Memory B cell (primary cell): Measurements from ENCODE around the gene CNFN.

Experiments used
- ATAC-seq: fragments of 150-1000 bp; cut with Tn5 transposase; 2 replicates; pipeline ENCODE4 v1.10.0; 2021; ENCODE audit warnings: low read depth, mild to moderate bottlenecking, moderate library complexity
- DNase-seq, 2 donors: peaks; one replicate each; pipeline ENCODE4 v3.0.0; 2022; ENCODE audit warnings: low spot score in 2 of 2
- H3K27ac Mint-ChIP-seq: one replicate; pipeline ENCODE4 v1.8.0; 2022; ENCODE audit warnings: mild to moderate bottlenecking, moderate library complexity, mixed read lengths
- H3K27me3 Mint-ChIP-seq: one replicate; pipeline ENCODE4 v1.8.0; 2022; ENCODE audit warnings: mixed read lengths
- H3K36me3 Mint-ChIP-seq: one replicate; pipeline ENCODE4 v1.8.0; 2022; ENCODE audit warnings: mild to moderate bottlenecking, mixed read lengths
- H3K4me1 Mint-ChIP-seq: one replicate; pipeline ENCODE4 v1.8.0; 2022; ENCODE audit warnings: mixed read lengths
- H3K4me3 Mint-ChIP-seq: one replicate; pipeline ENCODE4 v1.8.0; 2022; ENCODE audit warnings: mild to moderate bottlenecking, moderate library complexity, mixed read lengths
- H3K9me3 Mint-ChIP-seq: one replicate; pipeline ENCODE4 v1.8.0; 2022; ENCODE audit warnings: mixed read lengths

CNFN gene

DNA sequence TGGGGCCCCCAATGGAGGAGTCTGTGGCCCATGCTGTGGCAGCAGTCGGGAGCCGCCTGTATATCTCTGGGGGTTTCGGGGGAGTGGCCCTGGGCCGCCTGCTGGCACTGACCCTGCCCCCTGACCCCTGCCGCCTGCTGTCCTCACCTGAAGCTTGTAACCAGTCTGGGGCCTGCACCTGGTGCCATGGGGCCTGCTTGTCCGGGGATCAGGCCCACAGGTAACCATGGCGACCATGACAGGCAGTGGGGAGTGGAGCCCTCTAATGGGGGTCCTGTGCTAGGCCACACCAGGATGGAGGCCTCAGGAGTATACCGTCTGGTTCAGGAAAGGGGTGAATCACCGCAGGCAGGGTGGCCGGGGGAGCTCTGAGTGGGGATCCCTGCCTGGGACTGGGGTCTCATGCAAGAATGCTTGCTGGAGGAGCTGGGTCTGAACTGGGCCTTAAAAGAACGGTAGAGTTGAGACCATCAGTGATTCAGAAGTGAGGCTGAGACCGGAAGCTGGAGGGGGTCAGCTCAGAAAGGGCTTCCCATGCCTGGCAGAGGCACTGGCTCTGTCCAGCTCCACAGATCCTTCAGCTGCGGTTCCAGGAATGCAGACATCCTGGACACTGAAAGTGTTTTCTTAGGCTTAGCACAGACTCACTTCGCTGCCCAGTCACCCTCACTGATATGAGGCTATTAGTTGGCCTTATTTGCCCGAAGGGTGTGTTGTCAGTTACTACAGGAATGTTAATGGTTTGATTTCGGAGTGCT is 29.1 kb downstream of the CNFN start:
- H3K27me3 Mint-ChIP-seq = no peaks in the 10 kb centered on the region
- no peak overlapping the region for H3K4me3 Mint-ChIP-seq
- DNase-seq (no peak), ATAC-seq (no peak)
- peak overlapping the region; percentile 84 for H3K27ac Mint-ChIP-seq
- H3K36me3 Mint-ChIP-seq = peaks cover 11% of the 10 kb centered on the region
- peaks cover 1% of the 10 kb centered on the region for H3K9me3 Mint-ChIP-seq
- H3K4me1 Mint-ChIP-seq = peaks cover 30% of the 10 kb centered on the region

GRCh38 chr19:42357290-42357689 is 32.8 kb downstream of the CNFN start:
- peaks cover 8% of the 10 kb centered on the region for H3K4me1 Mint-ChIP-seq
- no peak overlapping the region for H3K4me3 Mint-ChIP-seq
- ATAC-seq (no peak), DNase-seq (no peak)
- no peaks in the 10 kb centered on the region for H3K27me3 Mint-ChIP-seq
- no peaks in the 10 kb centered on the region for H3K9me3 Mint-ChIP-seq
- H3K27ac Mint-ChIP-seq = no peak overlapping the region
- peaks cover 14% of the 10 kb centered on the region for H3K36me3 Mint-ChIP-seq

DNA sequence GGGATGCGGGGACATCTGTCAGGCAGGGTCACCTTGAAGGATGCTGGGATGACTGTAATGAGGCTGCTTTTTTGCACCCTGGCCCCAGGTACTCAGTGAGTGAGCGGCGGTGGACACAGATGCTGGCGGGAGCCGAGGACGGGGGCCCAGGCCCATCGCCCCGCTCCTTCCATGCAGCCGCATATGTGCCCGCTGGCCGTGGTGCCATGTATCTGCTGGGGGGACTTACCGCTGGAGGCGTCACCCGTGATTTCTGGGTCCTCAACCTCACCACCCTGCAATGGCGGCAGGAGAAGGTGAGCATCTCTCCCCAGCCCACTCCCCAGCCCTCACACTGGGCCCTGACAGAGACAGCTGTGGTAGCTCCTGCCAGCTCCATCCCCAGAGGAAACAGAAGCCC is 33.4 kb downstream of the CNFN start:
- Mint-ChIP-seq H3K27ac (no peak overlapping the region), H3K36me3 (peaks cover 18% of the 10 kb centered on the region), H3K27me3 (no peaks in the 10 kb centered on the region), H3K4me3 (no peak overlapping the region), H3K9me3 (no peaks in the 10 kb centered on the region), H3K4me1 (peaks cover 11% of the 10 kb centered on the region)
- ATAC-seq = no peak
- DNase-seq = no peak

- Mint-ChIP-seq H3K4me3 (no peak overlapping the region), H3K9me3 (no peaks in the 10 kb centered on the region)
- no peak for DNase-seq
Observed at GRCh38 chr19:42355896-42356295, 34.2 kb downstream of the CNFN start.

DNA sequence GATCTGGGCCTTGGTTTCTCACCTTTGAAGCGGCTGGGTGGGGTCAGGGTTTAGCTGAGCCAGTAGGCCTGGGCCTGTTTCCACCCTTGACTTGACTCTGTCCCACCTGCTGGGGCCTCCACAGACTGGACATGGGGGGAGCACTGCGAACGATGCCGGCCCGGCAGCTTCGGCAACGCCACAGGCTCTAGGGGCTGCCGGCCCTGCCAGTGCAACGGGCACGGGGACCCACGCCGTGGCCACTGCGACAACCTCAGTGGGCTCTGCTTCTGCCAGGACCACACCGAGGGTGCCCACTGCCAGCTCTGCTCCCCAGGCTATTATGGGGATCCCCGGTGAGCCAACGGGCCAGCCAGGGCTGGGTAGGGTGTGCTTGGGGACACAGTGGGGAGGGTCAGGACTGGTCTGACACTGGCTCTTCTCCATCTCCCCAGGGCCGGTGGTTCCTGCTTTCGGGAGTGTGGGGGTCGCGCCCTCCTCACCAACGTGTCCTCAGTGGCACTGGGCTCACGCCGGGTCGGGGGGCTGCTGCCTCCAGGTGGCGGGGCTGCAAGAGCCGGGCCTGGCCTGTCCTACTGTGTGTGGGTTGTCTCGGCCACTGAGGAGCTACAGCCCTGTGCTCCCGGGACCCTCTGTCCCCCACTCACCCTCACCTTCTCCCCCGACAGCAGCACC is 36.6 kb downstream of the CNFN start:
- Mint-ChIP-seq H3K36me3 (peaks cover 15% of the 10 kb centered on the region), H3K4me3 (no peak overlapping the region), H3K27me3 (no peaks in the 10 kb centered on the region), H3K4me1 (peaks cover 12% of the 10 kb centered on the region), H3K27ac (no peak overlapping the region), H3K9me3 (no peaks in the 10 kb centered on the region)
- ATAC-seq = no peak
- DNase-seq = no peak

More at GRCh38 chr19:42355896-42356295, 34.2 kb downstream of the CNFN start:
- no peaks in the 10 kb centered on the region for H3K27me3 Mint-ChIP-seq
- H3K4me1 Mint-ChIP-seq = peaks cover 9% of the 10 kb centered on the region
- ATAC-seq = no peak
- peaks cover 15% of the 10 kb centered on the region for H3K36me3 Mint-ChIP-seq
- H3K27ac Mint-ChIP-seq = no peak overlapping the region

GRCh38 chr19:42352301-42353259 is 37.5 kb downstream of the CNFN start:
- ATAC-seq = peak; percentile 88
- Mint-ChIP-seq H3K27me3 (no peaks in the 10 kb centered on the region), H3K4me3 (no peak overlapping the region), H3K4me1 (peaks cover 10% of the 10 kb centered on the region), H3K9me3 (no peaks in the 10 kb centered on the region), H3K36me3 (peaks cover 13% of the 10 kb centered on the region), H3K27ac (no peak overlapping the region)
- no peak for DNase-seq

DNA sequence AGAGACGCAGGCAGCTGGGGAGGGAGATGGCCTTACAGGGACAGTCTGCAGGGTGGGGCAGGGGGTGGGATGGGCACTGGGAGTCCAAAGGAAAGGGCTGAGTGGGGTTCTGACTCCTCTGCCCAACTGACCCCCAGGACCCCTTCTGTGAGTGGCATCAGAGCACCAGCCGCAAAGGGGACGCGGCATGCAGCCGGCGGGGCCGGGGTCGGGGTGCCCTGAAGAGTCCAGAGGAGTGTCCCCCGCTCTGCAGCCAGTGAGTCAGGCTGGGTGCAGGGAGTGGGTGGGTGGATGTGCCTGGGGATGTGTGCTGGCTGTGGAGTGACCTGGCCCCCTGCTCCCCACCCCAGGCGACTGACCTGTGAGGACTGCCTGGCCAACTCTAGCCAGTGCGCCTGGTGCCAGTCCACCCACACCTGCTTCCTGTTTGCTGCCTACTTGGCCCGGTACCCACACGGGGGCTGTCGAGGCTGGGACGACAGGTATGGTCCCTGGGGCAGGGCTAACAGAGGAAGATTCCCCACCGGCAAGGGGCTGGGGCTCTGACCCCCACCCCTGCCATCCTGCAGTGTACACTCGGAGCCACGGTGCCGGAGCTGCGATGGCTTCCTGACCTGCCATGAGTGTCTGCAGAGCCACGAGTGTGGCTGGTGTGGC is 38.9 kb downstream of the CNFN start:
- no peak overlapping the region for H3K4me3 Mint-ChIP-seq
- H3K9me3 Mint-ChIP-seq = no peaks in the 10 kb centered on the region
- H3K4me1 Mint-ChIP-seq = peaks cover 10% of the 10 kb centered on the region
- H3K27ac Mint-ChIP-seq = no peak overlapping the region
- H3K36me3 Mint-ChIP-seq = peaks cover 14% of the 10 kb centered on the region
- H3K27me3 Mint-ChIP-seq = no peaks in the 10 kb centered on the region
- no peak for DNase-seq
- ATAC-seq = no peak

DNA sequence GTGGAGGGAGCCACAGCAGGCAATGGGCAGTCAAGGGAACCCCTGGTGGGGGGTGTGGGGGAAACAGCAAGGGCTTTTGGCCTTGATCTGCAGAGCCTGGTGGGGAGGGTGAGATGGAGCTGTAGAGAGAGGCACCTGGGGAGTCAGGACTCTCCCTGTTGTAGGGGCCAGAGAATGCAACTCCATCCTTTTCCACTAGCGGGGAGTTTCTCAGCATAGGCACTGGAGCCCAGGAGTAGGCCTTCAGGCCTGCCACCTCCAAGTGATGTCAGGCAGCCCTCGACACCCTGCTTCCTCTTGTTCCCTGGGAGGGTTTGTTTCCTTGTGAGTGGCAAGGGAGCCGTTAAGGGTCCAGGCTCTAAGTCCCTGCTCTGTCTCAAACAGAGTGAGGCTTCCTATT is 39.7 kb downstream of the CNFN start:
- ATAC-seq (no peak), DNase-seq (no peak)
- Mint-ChIP-seq H3K27ac (no peak overlapping the region), H3K4me3 (no peak overlapping the region), H3K36me3 (peaks cover 18% of the 10 kb centered on the region), H3K27me3 (no peaks in the 10 kb centered on the region), H3K9me3 (no peaks in the 10 kb centered on the region), H3K4me1 (peaks cover 10% of the 10 kb centered on the region)

GRCh38 chr19:42349378-42350107 is 40.6 kb downstream of the CNFN start:
- DNase-seq = no peak
- Mint-ChIP-seq H3K27me3 (no peaks in the 10 kb centered on the region), H3K4me3 (no peak overlapping the region), H3K9me3 (no peaks in the 10 kb centered on the region), H3K4me1 (peaks cover 10% of the 10 kb centered on the region), H3K27ac (no peak overlapping the region), H3K36me3 (peaks cover 21% of the 10 kb centered on the region)
- ATAC-seq = no peak

DNA sequence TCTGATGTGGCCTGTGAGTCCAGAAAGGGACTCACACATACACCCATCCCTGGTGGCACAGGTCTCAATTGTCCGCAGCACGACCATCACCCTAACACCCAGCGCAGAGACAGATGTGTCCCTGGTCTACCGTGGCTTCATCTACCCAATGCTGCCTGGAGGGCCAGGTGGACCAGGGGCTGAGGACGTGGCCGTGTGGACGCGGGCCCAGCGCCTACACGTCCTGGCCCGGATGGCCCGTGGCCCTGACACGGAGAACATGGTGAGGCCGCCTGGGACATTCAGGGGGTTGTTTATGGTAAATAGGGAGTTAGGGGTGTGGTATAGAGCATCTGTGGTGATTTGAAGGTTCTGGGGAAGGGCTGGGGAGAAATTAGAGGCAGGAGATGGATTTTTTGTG is 41.9 kb downstream of the CNFN start:
- Mint-ChIP-seq H3K36me3 (peaks cover 17% of the 10 kb centered on the region), H3K9me3 (no peaks in the 10 kb centered on the region), H3K4me1 (peaks cover 10% of the 10 kb centered on the region), H3K27ac (peak overlapping the region; percentile 8), H3K27me3 (no peaks in the 10 kb centered on the region), H3K4me3 (no peak overlapping the region)
- no peak for ATAC-seq
- DNase-seq = no peak

- peaks cover 16% of the 10 kb centered on the region for H3K36me3 Mint-ChIP-seq
- ATAC-seq (no peak), DNase-seq (no peak)
- H3K4me3 Mint-ChIP-seq = no peak overlapping the region
- H3K27me3 Mint-ChIP-seq = no peaks in the 10 kb centered on the region
- no peaks in the 10 kb centered on the region for H3K9me3 Mint-ChIP-seq
- peaks cover 3% of the 10 kb centered on the region for H3K4me1 Mint-ChIP-seq
- H3K27ac Mint-ChIP-seq = no peak overlapping the region
Observed at GRCh38 chr19:42345191-42345812, 44.8 kb downstream of the CNFN start.

DNA sequence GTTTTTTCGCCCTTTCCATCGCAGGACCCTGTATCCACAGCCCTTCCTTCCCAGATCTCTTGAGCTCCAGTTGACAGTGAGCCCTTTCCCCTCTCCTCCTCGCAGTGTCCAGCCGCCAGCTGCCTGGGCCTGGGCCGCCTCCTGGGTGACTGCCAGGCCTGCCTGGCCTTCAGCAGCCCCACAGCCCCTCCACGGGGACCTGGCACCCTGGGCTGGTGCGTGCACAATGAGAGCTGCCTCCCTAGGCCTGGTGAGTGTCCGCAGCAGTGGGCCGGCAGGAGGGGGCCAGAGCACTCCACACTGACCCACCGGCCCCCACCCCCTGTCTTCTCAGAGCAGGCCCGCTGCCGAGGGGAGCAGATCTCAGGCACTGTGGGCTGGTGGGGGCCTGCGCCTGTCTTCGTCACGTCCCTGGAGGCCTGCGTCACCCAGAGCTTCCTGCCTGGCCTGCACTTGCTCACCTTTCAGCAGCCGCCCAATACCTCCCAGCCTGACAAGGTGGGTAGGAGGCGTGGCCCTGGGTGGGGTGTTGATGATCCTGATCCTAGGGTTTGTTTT is 45.7 kb downstream of the CNFN start:
- no peaks in the 10 kb centered on the region for H3K27me3 Mint-ChIP-seq
- no peak overlapping the region for H3K27ac Mint-ChIP-seq
- H3K36me3 Mint-ChIP-seq = peaks cover 16% of the 10 kb centered on the region
- ATAC-seq (no peak), DNase-seq (no peak)
- peaks cover under 1% of the 10 kb centered on the region for H3K4me1 Mint-ChIP-seq
- no peak overlapping the region for H3K4me3 Mint-ChIP-seq
- no peaks in the 10 kb centered on the region for H3K9me3 Mint-ChIP-seq
